HepG2 (cell line): ENCODE data around the gene CLDN9. TPM values are rescaled to one million over a fixed set of nuclear protein-coding genes. Genes with fewer than 3 reads are reported as not detected.

Experiments
- CEBPG ChIP-seq: IDR thresholded peaks from 2 replicates; pipeline ENCODE4 v1.6.1; 2016
- EHMT2 ChIP-seq: fragments of 200-600 bp; sonication (generic); IDR thresholded peaks from 2 replicates; pipeline ENCODE4 v1.7.0; 2017; ENCODE audit warnings: antibody characterized with exemption, low read depth, low read length, borderline replicate concordance
- JUNB ChIP-seq: sonication (generic); formaldehyde crosslinking; IDR thresholded peaks from 2 replicates; pipeline ENCODE4 v1.8.0; 2022; ENCODE audit warnings: missing genetic modification reagents, mild to moderate bottlenecking, borderline replicate concordance
- MIXL1 ChIP-seq: IDR thresholded peaks from 2 replicates; pipeline ENCODE4 v1.6.1; 2016
- MYPOP ChIP-seq: sonication (generic); formaldehyde crosslinking; IDR thresholded peaks from 2 replicates; pipeline ENCODE4 v1.8.1; 2023; ENCODE audit warnings: mild to moderate bottlenecking, moderate library complexity, missing genetic modification reagents
- SATB2 ChIP-seq: sonication (generic); formaldehyde crosslinking; IDR thresholded peaks from 2 replicates; pipeline ENCODE4 v1.5.0; 2020; ENCODE audit warnings: missing genetic modification reagents
- SIN3A ChIP-seq: IDR thresholded peaks from 2 replicates; pipeline ENCODE4 v1.6.1; 2011; ENCODE audit warnings: low read depth, mild to moderate bottlenecking, control low read depth, low read length, borderline replicate concordance
- SMC3 ChIP-seq: IDR thresholded peaks from 2 replicates; pipeline ENCODE4 v1.6.1; 2011; ENCODE audit warnings: low read length, improper control_type of control experiment
- SNRNP70 ChIP-seq: fragments of 200-400 bp; formaldehyde crosslinking; IDR thresholded peaks from 2 replicates; pipeline ENCODE4 v1.6.1; 2017; ENCODE audit warnings: mild to moderate bottlenecking, low read depth, low read length, moderate library complexity
- TEAD2 ChIP-seq: sonication (generic); formaldehyde crosslinking; IDR thresholded peaks from 2 replicates; pipeline ENCODE4 v1.9.0; 2021; ENCODE audit warnings: missing genetic modification reagents
- THAP7 ChIP-seq: sonication (generic); formaldehyde crosslinking; IDR thresholded peaks from 2 replicates; pipeline ENCODE4 v1.8.1; 2023; ENCODE audit warnings: mild to moderate bottlenecking, missing genetic modification reagents
- TP53 ChIP-seq: sonication (generic); formaldehyde crosslinking; conservative IDR thresholded peaks from 2 replicates; pipeline ENCODE4 v1.4.0; 2020; ENCODE audit warnings: missing genetic modification reagents
- U2AF1 ChIP-seq: fragments of 200-400 bp; formaldehyde crosslinking; optimal IDR thresholded peaks from 2 replicates; pipeline ENCODE3; 2017; ENCODE audit warnings: mild to moderate bottlenecking, low read depth, low read length
- ZBED4 ChIP-seq: sonication (generic); formaldehyde crosslinking; IDR thresholded peaks from 2 replicates; pipeline ENCODE4 v1.4.0; 2020; ENCODE audit warnings: missing genetic modification reagents, borderline replicate concordance
- ZNF230 ChIP-seq: sonication (generic); formaldehyde crosslinking; IDR thresholded peaks from 2 replicates; pipeline ENCODE4 v1.4.0; 2020; ENCODE audit warnings: mild to moderate bottlenecking, missing genetic modification reagents
- ZNF33B ChIP-seq: sonication (generic); formaldehyde crosslinking; IDR thresholded peaks from 2 replicates; pipeline ENCODE4 v1.5.1; 2020; ENCODE audit warnings: mild to moderate bottlenecking, missing genetic modification reagents
- ZNF446 ChIP-seq: sonication (generic); formaldehyde crosslinking; IDR thresholded peaks from 2 replicates; pipeline ENCODE4 v1.5.0; 2020; ENCODE audit warnings: mild to moderate bottlenecking, missing genetic modification reagents
- ZNF547 ChIP-seq: sonication (generic); formaldehyde crosslinking; IDR thresholded peaks from 2 replicates; pipeline ENCODE4 v1.5.1; 2020; ENCODE audit warnings: mild to moderate bottlenecking, missing genetic modification reagents
- ZNF615 ChIP-seq: sonication (generic); formaldehyde crosslinking; IDR thresholded peaks from 2 replicates; pipeline ENCODE4 v1.5.0; 2020; ENCODE audit warnings: mild to moderate bottlenecking, missing genetic modification reagents, borderline replicate concordance
- ZNF652 ChIP-seq: IDR thresholded peaks from 2 replicates; pipeline ENCODE4 v1.6.1; 2016; ENCODE audit warnings: low read depth, borderline replicate concordance
- ZNF703 ChIP-seq: sonication (generic); formaldehyde crosslinking; IDR thresholded peaks from 2 replicates; pipeline ENCODE4 v1.5.1; 2020; ENCODE audit warnings: missing genetic modification reagents, mild to moderate bottlenecking, moderate library complexity, borderline replicate concordance
- ZNF761 ChIP-seq: sonication (generic); formaldehyde crosslinking; conservative IDR thresholded peaks from 2 replicates; pipeline ENCODE4 v1.4.0; 2020; ENCODE audit warnings: mild to moderate bottlenecking, missing genetic modification reagents
- ZNF775 ChIP-seq: sonication (generic); formaldehyde crosslinking; IDR thresholded peaks from 2 replicates; pipeline ENCODE4 v1.4.0; 2020; ENCODE audit warnings: missing genetic modification reagents, mild to moderate bottlenecking, moderate library complexity, borderline replicate concordance
- ZSCAN22 ChIP-seq: sonication (generic); formaldehyde crosslinking; IDR thresholded peaks from 2 replicates; pipeline ENCODE4 v1.4.0; 2020; ENCODE audit warnings: mild to moderate bottlenecking, missing genetic modification reagents
- ZSCAN30 ChIP-seq: sonication (generic); formaldehyde crosslinking; IDR thresholded peaks from 2 replicates; pipeline ENCODE4 v1.5.0; 2020; ENCODE audit warnings: mild to moderate bottlenecking, missing genetic modification reagents
- ZSCAN9 ChIP-seq: IDR thresholded peaks from 2 replicates; pipeline ENCODE4 v1.6.1; 2016; ENCODE audit warnings: borderline replicate concordance
- polyA plus RNA-seq, 8 experiments: library from polyadenylated mRNA; depleted of rRNA in 3 of 8; stranded (reverse) in 7 of 8; unstranded in 1 of 8; fragments of >200 nt; fragmentation: Illumina TruSeq in 4 of 8; extraction: Trizol in 4 of 8; gene quantifications; 2 replicates each; pipeline versions ENCODE4 v1.2.1 to v1.2.3, GENCODE V29; 2011 to 2016; ENCODE audit warnings: low read depth in 4 of 8, missing spikeins in 1 of 8, mixed read lengths in 1 of 8; ENCODE audit not compliant: insufficient read depth in 1 of 8
- total RNA-seq, 5 experiments: library from RNA; depleted of rRNA; stranded (reverse); fragments of >200 nt; fragmentation: Illumina TruSeq; extraction: Trizol; gene quantifications; 2 replicates each; pipeline ENCODE4 v1.2.3, GENCODE V29; 2016; ENCODE audit warnings: low read depth in 1 of 5

The CLDN9 gene
- total and polyA plus RNA-seq, 2 of the 13 experiments (the other 11 are each of a cell fraction or from before 2014, with no cell fraction given), result 0.15 to 0.26 TPM

GRCh38 chr16:3023669-3024478 lies 11.2 kb downstream of the CLDN9 start, which contains the start of the genes HCFC1R1 and THOC6 (continued):
- TF ChIP-seq SATB2 (CRISPR knock-in tag), result no peak
- peak; percentile 41; the same call in 1 of the 2 replicates for TF ChIP-seq JUNB (CRISPR knock-in tag)
- no peak for TF ChIP-seq TEAD2 (CRISPR knock-in tag)
- TF ChIP-seq ZNF547, result peak; percentile 85
- TF ChIP-seq SMC3, result no peak
- peak; percentile 72; the same call in 1 of the 2 replicates for TF ChIP-seq ZNF446
- TF ChIP-seq ZNF703, result no peak
- TF ChIP-seq MYPOP (CRISPR knock-in tag), result no peak; the same call in 1 of the 2 replicates
- peak; percentile 51; the same call in 1 of the 2 replicates for TF ChIP-seq ZSCAN9 (CRISPR knock-in tag)
- 0 out of 2 replicates have a peak, but pooled peaks have one; percentile 16 for TF ChIP-seq ZSCAN30
- peak; percentile 29; the same call in 1 of the 2 replicates for TF ChIP-seq THAP7
- TF ChIP-seq ZSCAN22 (CRISPR knock-in tag), result no peak
- no peak for TF ChIP-seq SNRNP70
- TF ChIP-seq ZNF230, result peak; percentile 87; the same call in 1 of the 2 replicates
- peak; percentile 84; the same call in 1 of the 2 replicates for TF ChIP-seq ZNF615 (CRISPR knock-in tag)
- TF ChIP-seq CEBPG, result peak; percentile 81
- TF ChIP-seq SIN3A, result peak; percentile 54; the same call in 1 of the 2 replicates
- no peak for TF ChIP-seq ZBED4 (CRISPR knock-in tag)
- no peak for TF ChIP-seq TP53 (CRISPR knock-in tag)
- no peak for TF ChIP-seq EHMT2
- TF ChIP-seq ZNF761 (CRISPR knock-in tag), result peak; percentile 92; the same call in 1 of the 2 replicates
- TF ChIP-seq U2AF1, result no peak
- peak; percentile 21; the same call in 1 of the 2 replicates for TF ChIP-seq ZNF775 (CRISPR knock-in tag)
- peak; percentile 14; the same call in 1 of the 2 replicates for TF ChIP-seq MIXL1 (CRISPR knock-in tag)
- peak; percentile 79; the same call in 1 of the 2 replicates for TF ChIP-seq ZNF33B (CRISPR knock-in tag)
- 0 out of 2 replicates have a peak, but pooled peaks have one; percentile 28 for TF ChIP-seq ZNF652 (CRISPR knock-in tag)
